Measurements from ENCODE around the gene DDX10. TPM values are rescaled to one million over a fixed set of nuclear protein-coding genes. Genes with fewer than 3 reads are reported as not detected.

Gene DDX10
- polyA plus RNA-seq, 1 donor from 2014 or later, result 15.9 TPM

GRCh38 chr11:108805030-108805429 is 140.2 kb downstream of the DDX10 start:
- no peak overlapping the region for H3K9ac ChIP-seq (ENCODE audit: low read length)
- TF ChIP-seq EZH2 (IDR thresholded peaks at IDR 0.05; ENCODE audit: borderline replicate concordance, insufficient read depth, low read length, poor library complexity, severe bottlenecking), result no peak
- TF ChIP-seq, protein P1, sequence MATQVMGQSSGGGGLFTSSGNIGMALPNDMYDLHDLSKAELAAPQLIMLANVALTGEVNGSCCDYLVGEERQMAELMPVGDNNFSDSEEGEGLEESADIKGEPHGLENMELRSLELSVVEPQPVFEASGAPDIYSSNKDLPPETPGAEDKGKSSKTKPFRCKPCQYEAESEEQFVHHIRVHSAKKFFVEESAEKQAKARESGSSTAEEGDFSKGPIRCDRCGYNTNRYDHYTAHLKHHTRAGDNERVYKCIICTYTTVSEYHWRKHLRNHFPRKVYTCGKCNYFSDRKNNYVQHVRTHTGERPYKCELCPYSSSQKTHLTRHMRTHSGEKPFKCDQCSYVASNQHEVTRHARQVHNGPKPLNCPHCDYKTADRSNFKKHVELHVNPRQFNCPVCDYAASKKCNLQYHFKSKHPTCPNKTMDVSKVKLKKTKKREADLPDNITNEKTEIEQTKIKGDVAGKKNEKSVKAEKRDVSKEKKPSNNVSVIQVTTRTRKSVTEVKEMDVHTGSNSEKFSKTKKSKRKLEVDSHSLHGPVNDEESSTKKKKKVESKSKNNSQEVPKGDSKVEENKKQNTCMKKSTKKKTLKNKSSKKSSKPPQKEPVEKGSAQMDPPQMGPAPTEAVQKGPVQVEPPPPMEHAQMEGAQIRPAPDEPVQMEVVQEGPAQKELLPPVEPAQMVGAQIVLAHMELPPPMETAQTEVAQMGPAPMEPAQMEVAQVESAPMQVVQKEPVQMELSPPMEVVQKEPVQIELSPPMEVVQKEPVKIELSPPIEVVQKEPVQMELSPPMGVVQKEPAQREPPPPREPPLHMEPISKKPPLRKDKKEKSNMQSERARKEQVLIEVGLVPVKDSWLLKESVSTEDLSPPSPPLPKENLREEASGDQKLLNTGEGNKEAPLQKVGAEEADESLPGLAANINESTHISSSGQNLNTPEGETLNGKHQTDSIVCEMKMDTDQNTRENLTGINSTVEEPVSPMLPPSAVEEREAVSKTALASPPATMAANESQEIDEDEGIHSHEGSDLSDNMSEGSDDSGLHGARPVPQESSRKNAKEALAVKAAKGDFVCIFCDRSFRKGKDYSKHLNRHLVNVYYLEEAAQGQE (IDR thresholded peaks at IDR 0.05; ENCODE audit: borderline replicate concordance), result no peak
- no peak for TF ChIP-seq TAF1 (IDR thresholded peaks at IDR 0.05; ENCODE audit: low read depth)
- TF ChIP-seq RAD21 (conservative IDR thresholded peaks at IDR 0.05), result no peak
- TF ChIP-seq MXI1 (conservative IDR thresholded peaks at IDR 0.05; ENCODE audit: poor library complexity, severe bottlenecking), result no peak
- TF ChIP-seq EP300 (conservative IDR thresholded peaks at IDR 0.05; ENCODE audit: poor library complexity, severe bottlenecking), result no peak
- no peak for TF ChIP-seq POLR2AphosphoS5 (IDR thresholded peaks at IDR 0.05)
- no peak for TF ChIP-seq SMC3 (conservative IDR thresholded peaks at IDR 0.05; ENCODE audit: poor library complexity)
- TF ChIP-seq, protein P2, sequence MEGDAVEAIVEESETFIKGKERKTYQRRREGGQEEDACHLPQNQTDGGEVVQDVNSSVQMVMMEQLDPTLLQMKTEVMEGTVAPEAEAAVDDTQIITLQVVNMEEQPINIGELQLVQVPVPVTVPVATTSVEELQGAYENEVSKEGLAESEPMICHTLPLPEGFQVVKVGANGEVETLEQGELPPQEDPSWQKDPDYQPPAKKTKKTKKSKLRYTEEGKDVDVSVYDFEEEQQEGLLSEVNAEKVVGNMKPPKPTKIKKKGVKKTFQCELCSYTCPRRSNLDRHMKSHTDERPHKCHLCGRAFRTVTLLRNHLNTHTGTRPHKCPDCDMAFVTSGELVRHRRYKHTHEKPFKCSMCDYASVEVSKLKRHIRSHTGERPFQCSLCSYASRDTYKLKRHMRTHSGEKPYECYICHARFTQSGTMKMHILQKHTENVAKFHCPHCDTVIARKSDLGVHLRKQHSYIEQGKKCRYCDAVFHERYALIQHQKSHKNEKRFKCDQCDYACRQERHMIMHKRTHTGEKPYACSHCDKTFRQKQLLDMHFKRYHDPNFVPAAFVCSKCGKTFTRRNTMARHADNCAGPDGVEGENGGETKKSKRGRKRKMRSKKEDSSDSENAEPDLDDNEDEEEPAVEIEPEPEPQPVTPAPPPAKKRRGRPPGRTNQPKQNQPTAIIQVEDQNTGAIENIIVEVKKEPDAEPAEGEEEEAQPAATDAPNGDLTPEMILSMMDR (IDR thresholded peaks at IDR 0.05; ENCODE audit: poor library complexity, severe bottlenecking), result no peak
- no peak overlapping the region for H3K27ac ChIP-seq (ENCODE audit: low read length)
- H3K27me3 ChIP-seq (ENCODE audit: insufficient read depth, low read depth, low read length), result no peaks in the 10 kb centered on the region
- no peak overlapping the region for H3K4me3 ChIP-seq (ENCODE audit: low read length)
- no peaks in the 10 kb centered on the region for H3K79me2 ChIP-seq (replicated peaks; ENCODE audit: insufficient read depth, low read length)
- no peak overlapping the region for H3K4me2 ChIP-seq (ENCODE audit: low read length)
- H4K20me1 ChIP-seq (ENCODE audit: insufficient read depth), result no peaks in the 10 kb centered on the region
- no peaks in the 10 kb centered on the region for H3K9me3 ChIP-seq (ENCODE audit: low read length)
- no peaks in the 10 kb centered on the region for H3K9me2 ChIP-seq (ENCODE audit: insufficient read depth, low read length)
- H3F3A ChIP-seq (ENCODE audit: insufficient read depth, low read length, poor library complexity, severe bottlenecking), result no peaks in the 10 kb centered on the region
- H2AFZ ChIP-seq (ENCODE audit: low read depth, low read length), result no peak overlapping the region
- H3K36me3 ChIP-seq (ENCODE audit: insufficient read depth, low read length), result no peaks in the 10 kb centered on the region

GRCh38 chr11:108807262-108807661 is 142.4 kb downstream of the DDX10 start:
- no peak overlapping the region for H3K27ac ChIP-seq (ENCODE audit: low read length)
- no peak overlapping the region for H2AFZ ChIP-seq (ENCODE audit: low read depth, low read length)
- no peak overlapping the region for H3K4me3 ChIP-seq (ENCODE audit: low read length)
- no peaks in the 10 kb centered on the region for H3K27me3 ChIP-seq (ENCODE audit: insufficient read depth, low read depth, low read length)
- H3K9me3 ChIP-seq (ENCODE audit: low read length), result no peaks in the 10 kb centered on the region
- H4K20me1 ChIP-seq (ENCODE audit: insufficient read depth), result no peaks in the 10 kb centered on the region
- H3K36me3 ChIP-seq (ENCODE audit: insufficient read depth, low read length), result no peaks in the 10 kb centered on the region
- no peaks in the 10 kb centered on the region for H3F3A ChIP-seq (ENCODE audit: insufficient read depth, low read length, poor library complexity, severe bottlenecking)
- no peaks in the 10 kb centered on the region for H3K79me2 ChIP-seq (replicated peaks; ENCODE audit: insufficient read depth, low read length)
- TF ChIP-seq MXI1 (conservative IDR thresholded peaks at IDR 0.05; ENCODE audit: poor library complexity, severe bottlenecking) (no peak), EZH2 (IDR thresholded peaks at IDR 0.05; ENCODE audit: borderline replicate concordance, insufficient read depth, low read length, poor library complexity, severe bottlenecking) (no peak), TAF1 (IDR thresholded peaks at IDR 0.05; ENCODE audit: low read depth) (no peak), POLR2AphosphoS5 (IDR thresholded peaks at IDR 0.05) (no peak)
- no peak overlapping the region for H3K4me2 ChIP-seq (ENCODE audit: low read length)
- H3K9me2 ChIP-seq (ENCODE audit: insufficient read depth, low read length), result no peaks in the 10 kb centered on the region
- no peak overlapping the region for H3K9ac ChIP-seq (ENCODE audit: low read length)
